Subcutaneous abdominal adipose tissue (tissue), 5 donors: ENCODE measurements around the gene HSBP1.
A peak's percentile ranks its signal among the peaks of the same experiment; 100 is the strongest.

ENCODE experiments used
- H3K27ac ChIP-seq: one replicate; pipeline ENCODE4 v1.7.0; 2013; ENCODE audit warnings: low read depth, mild to moderate bottlenecking, inconsistent platforms, low read length, moderate library complexity
- H3K27me3 ChIP-seq, 5 donors: one replicate each; pipeline ENCODE4 v1.7.0; 2013; ENCODE audit warnings: low read length in 5 of 5, inconsistent platforms in 1 of 5; ENCODE audit not compliant: control insufficient read depth in 5 of 5, insufficient read depth in 4 of 5
- H3K36me3 ChIP-seq, 5 donors: one replicate each; pipeline ENCODE4 v1.7.0; 2013; ENCODE audit warnings: low read length in 5 of 5; ENCODE audit not compliant: control insufficient read depth in 5 of 5, insufficient read depth in 5 of 5
- H3K4me1 ChIP-seq, 5 donors: one replicate each; pipeline ENCODE4 v1.7.0; 2013; ENCODE audit warnings: low read length in 5 of 5, mild to moderate bottlenecking in 3 of 5, moderate library complexity in 1 of 5; ENCODE audit not compliant: control insufficient read depth in 5 of 5, insufficient read depth in 5 of 5
- H3K4me3 ChIP-seq, 5 donors: one replicate each; pipeline ENCODE4 v1.7.0; 2013; ENCODE audit warnings: low read length in 5 of 5, low read depth in 1 of 5
- H3K9ac ChIP-seq, 5 donors: one replicate each; pipeline ENCODE4 v1.7.0; 2013; ENCODE audit warnings: low read length in 5 of 5, mild to moderate bottlenecking in 4 of 5, moderate library complexity in 3 of 5
- H3K9me3 ChIP-seq, 5 donors: one replicate each; pipeline ENCODE4 v1.7.0; 2013; ENCODE audit warnings: low read length in 5 of 5; ENCODE audit not compliant: control insufficient read depth in 5 of 5
- donor health status: healthy.
- donor health status: healthy.
- donor health status: healthy.
- donor health status: healthy.
- donor health status: healthy.

HSBP1 gene

GRCh38 chr16:83847371-83848225, 39.8 kb downstream of the HSBP1 start:
- peaks cover 0 to 19% (median 10%) of the 10 kb centered on the region in 5 donors for H3K4me1 ChIP-seq
- H3K27me3 ChIP-seq, result no peaks in the 10 kb centered on the region
- no peak overlapping the region for H3K27ac ChIP-seq
- no peak overlapping the region for H3K4me3 ChIP-seq
- no peaks in the 10 kb centered on the region for H3K9me3 ChIP-seq
- H3K9ac ChIP-seq, result no peak overlapping the region
- no peaks in the 10 kb centered on the region for H3K36me3 ChIP-seq

GRCh38 chr16:83849421-83849820, 41.6 kb downstream of the HSBP1 start:
- peak overlapping the region in 1 of 5 donors; percentile 29 for H3K9ac ChIP-seq
- no peaks in the 10 kb centered on the region for H3K9me3 ChIP-seq
- no peaks in the 10 kb centered on the region for H3K36me3 ChIP-seq
- no peak overlapping the region for H3K4me3 ChIP-seq
- H3K27ac ChIP-seq, result no peak overlapping the region
- no peaks in the 10 kb centered on the region for H3K27me3 ChIP-seq
- H3K4me1 ChIP-seq, result peaks cover 0 to 15% (median 10%) of the 10 kb centered on the region in 5 donors

- Histone ChIP-seq H3K27me3 (no peaks in the 10 kb centered on the region), H3K9me3 (no peaks in the 10 kb centered on the region), H3K27ac (no peak overlapping the region), H3K36me3 (no peaks in the 10 kb centered on the region), H3K4me3 (no peak overlapping the region), H3K4me1 (peaks cover 0 to 15% (median 10%) of the 10 kb centered on the region in 5 donors), H3K9ac (no peak overlapping the region)
Observed at GRCh38 chr16:83850947-83851346, 43.2 kb downstream of the HSBP1 start.

GRCh38 chr16:83851473-83851872, 43.7 kb downstream of the HSBP1 start:
- Histone ChIP-seq H3K4me3 (no peak overlapping the region), H3K4me1 (peaks cover 0 to 15% (median 10%) of the 10 kb centered on the region in 5 donors), H3K9ac (no peak overlapping the region), H3K9me3 (no peaks in the 10 kb centered on the region), H3K27me3 (no peaks in the 10 kb centered on the region), H3K27ac (no peak overlapping the region), H3K36me3 (no peaks in the 10 kb centered on the region)

GRCh38 chr16:83852774-83853173, 45.0 kb downstream of the HSBP1 start:
- no peak overlapping the region for H3K27ac ChIP-seq
- H3K9me3 ChIP-seq, result no peaks in the 10 kb centered on the region
- peaks cover 0 to 12% (median 10%) of the 10 kb centered on the region in 5 donors for H3K4me1 ChIP-seq
- H3K27me3 ChIP-seq, result no peaks in the 10 kb centered on the region
- no peaks in the 10 kb centered on the region for H3K36me3 ChIP-seq
- H3K4me3 ChIP-seq, result no peak overlapping the region
- H3K9ac ChIP-seq, result no peak overlapping the region

- Histone ChIP-seq H3K27ac (no peak overlapping the region), H3K4me3 (no peak overlapping the region), H3K9ac (no peak overlapping the region), H3K36me3 (no peaks in the 10 kb centered on the region), H3K9me3 (no peaks in the 10 kb centered on the region), H3K27me3 (no peaks in the 10 kb centered on the region), H3K4me1 (peaks cover 0 to 11% (median 10%) of the 10 kb centered on the region in 5 donors)
Observed at GRCh38 chr16:83853834-83854233, 46.1 kb downstream of the HSBP1 start.

- Histone ChIP-seq H3K9ac (no peak overlapping the region), H3K27ac (no peak overlapping the region), H3K9me3 (no peaks in the 10 kb centered on the region), H3K4me3 (no peak overlapping the region), H3K27me3 (no peaks in the 10 kb centered on the region), H3K36me3 (no peaks in the 10 kb centered on the region), H3K4me1 (peaks cover 0 to 9% (median 5%) of the 10 kb centered on the region in 5 donors)
Observed at GRCh38 chr16:83854420-83854819, 46.6 kb downstream of the HSBP1 start.

- Histone ChIP-seq H3K4me1 (no peaks in the 10 kb centered on the region), H3K27ac (no peak overlapping the region), H3K36me3 (no peaks in the 10 kb centered on the region), H3K4me3 (no peak overlapping the region), H3K9ac (no peak overlapping the region), H3K27me3 (no peaks in the 10 kb centered on the region), H3K9me3 (no peaks in the 10 kb centered on the region)
Observed at GRCh38 chr16:83856792-83857191, 49.0 kb downstream of the HSBP1 start.

GRCh38 chr16:83859265-83859664, 51.5 kb downstream of the HSBP1 start:
- H3K4me3 ChIP-seq, result no peak overlapping the region
- H3K4me1 ChIP-seq, result no peaks in the 10 kb centered on the region
- H3K27ac ChIP-seq, result no peak overlapping the region
- no peak overlapping the region for H3K9ac ChIP-seq
- no peaks in the 10 kb centered on the region for H3K9me3 ChIP-seq
- no peaks in the 10 kb centered on the region for H3K27me3 ChIP-seq
- H3K36me3 ChIP-seq, result no peaks in the 10 kb centered on the region

- Histone ChIP-seq H3K9me3 (no peaks in the 10 kb centered on the region), H3K4me1 (no peaks in the 10 kb centered on the region), H3K9ac (no peak overlapping the region), H3K27ac (no peak overlapping the region), H3K27me3 (no peaks in the 10 kb centered on the region), H3K4me3 (no peak overlapping the region), H3K36me3 (no peaks in the 10 kb centered on the region)
Observed at GRCh38 chr16:83862661-83863060, 54.9 kb downstream of the HSBP1 start.
